ENCODE data around the gene PKMYT1.

PKMYT1 gene

DNA sequence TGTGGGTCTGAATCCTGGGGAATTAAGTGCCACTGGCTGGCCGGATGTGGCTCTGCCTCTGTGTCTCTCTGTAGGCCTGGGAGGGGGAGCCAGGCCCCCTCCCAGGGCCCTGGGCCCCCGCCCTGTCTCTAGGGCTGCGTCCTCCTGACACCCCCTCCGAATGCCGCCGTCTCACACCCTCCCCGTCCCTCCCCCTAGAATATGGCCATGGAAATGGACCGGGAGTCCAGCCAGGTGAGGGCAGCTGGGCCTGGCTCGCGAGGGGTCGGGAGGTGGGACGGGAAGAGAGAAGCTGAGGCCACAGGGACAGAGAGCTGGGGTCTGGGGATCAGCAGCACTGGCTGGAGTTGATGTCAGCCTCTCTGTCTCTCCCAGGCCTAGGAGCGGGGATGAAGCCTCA lies 16.1 kb upstream of the PKMYT1 start:
- peak; percentile 18 for DNase-seq (ENCODE audit: low spot score)

DNA sequence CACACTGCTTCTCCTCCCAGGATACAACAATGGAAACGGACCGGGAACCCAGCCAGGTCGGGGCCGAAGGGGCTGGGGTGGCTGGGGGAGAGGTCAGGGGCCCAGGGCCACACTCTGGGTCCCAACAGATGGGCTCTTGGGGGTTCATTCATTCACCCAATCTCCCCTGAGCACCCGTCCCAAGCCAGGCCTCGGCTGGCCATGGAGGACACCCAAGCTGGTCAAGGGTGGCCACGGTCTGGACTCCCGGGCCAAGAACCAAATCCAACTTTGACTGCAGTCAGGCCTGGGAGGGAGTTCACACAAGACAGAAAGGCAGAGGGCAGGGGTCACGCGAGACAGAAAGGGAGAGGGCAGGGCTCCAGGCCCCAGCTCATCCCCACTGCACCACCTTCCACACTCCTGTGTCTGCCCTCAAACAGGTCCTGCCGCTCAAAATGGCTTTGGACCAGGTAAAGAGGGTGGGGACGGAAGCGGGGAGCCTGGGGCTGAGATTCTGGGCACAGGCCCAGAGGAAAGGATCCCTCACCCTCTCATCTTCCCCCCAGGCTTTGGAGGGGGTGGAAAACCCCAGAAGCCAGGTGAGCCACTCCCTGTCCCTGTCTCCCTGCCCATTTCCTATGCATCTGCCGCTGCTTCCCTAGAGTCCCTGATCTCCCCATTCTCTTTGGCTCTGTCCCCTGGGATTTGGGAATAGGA lies 12.3 kb upstream of the PKMYT1 start:
- DNase-seq (ENCODE audit: low spot score) = no peak

DNA sequence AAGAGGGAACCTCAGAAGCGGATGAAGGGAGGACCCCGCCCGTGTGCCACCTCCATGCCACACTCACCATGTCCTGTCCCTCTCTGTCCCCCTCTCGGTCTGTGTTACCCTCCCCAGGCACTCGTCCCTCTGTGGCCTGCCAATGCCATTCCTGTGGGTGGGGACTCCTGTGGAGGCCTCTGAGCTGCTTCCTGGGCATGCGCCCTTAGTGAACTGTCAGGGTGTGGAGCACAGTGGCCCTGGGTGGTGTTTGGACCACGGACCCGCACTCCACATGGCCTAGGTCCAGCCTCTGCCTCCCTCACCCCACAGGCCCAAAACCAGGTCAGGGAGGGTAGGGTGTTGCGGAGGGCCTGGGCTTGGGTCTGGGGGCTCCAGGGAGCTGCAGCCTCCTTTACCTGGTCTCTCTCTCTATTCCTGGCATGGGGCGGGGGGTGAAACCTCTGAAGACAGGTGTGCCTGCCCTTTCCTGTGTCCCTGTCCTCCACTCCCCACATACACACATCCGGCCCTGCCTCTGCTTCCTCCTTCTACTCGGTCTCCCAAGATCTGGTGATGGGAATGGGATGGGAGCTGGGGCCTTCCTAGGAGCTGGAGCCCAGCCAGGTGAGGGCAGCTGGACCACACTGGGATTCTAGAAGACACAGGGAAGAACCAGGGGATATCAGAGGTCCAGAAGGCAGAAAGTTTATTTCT lies 11.5 kb upstream of the PKMYT1 start:
- DNase-seq (ENCODE audit: low spot score) = no peak

DNA sequence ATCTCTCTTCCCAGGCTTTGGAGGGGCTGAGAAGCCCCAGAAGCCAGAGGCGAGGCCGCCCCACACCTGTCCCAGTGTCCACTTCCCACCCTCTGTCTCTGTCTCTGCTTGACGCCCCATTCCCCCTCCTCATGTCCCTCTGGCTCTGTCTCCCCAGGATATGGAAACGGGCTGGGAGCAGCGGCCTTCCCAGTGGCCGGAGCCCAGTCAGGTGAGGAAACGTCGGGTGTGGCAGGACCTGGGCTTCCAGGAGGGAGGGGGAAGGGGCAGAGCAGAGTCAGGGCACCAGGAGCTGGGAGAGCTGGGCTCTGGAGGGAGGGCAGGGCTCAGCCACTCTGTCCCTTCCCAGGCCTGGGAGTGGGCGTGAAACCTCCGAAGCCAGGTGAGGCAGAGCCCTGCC lies 10.6 kb upstream of the PKMYT1 start:
- DNase-seq (ENCODE audit: low spot score) = peak; percentile 53

DNA sequence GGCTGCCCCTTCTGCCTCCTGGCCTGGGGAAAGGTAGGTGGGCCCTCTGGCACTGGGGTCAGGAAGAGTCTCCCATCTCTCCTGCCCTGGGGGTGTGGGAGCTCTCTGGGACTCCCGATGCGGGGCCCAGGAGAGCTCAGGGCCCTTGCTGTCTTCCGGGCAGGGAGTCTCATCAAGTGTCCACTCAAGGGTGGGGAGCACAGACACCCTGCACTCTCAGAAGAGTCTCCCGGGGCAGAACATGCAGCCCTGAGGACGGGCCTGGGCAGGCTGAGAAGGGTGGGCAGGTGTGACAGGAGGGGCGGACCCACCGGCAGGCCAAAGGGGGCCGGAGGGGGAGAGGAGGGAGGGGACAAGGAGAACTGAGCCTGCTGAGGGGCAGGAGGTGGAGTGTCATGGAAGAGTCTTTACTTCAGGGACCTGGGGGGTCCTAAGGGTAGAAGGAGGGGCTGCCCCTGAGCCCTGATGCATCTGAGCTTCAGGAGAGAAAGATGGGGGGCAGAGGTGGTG lies 8.4 kb upstream of the PKMYT1 start:
- peak; percentile 40 for DNase-seq (ENCODE audit: low spot score)

DNA sequence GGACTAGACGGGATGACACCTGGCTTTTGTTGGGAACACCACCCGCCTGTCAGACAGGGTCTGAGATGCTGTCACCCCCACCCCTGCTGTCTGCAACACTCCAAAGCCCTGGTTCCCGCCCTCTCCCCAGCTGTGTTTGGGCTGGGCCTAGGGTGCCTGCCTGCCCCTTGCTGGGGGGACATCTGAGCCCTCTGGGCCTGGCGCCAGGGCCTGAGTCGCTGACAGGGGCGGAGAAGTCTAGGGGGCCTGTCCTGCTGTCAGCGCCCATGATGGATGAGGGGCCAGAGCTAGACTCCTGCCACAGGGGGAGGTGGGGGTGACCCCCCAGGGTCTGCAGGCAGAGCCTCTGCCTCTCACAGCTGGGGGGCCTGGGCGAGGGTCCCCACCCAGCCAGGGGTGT lies 7.6 kb upstream of the PKMYT1 start:
- DNase-seq (ENCODE audit: low spot score) = peak; percentile 35

DNA sequence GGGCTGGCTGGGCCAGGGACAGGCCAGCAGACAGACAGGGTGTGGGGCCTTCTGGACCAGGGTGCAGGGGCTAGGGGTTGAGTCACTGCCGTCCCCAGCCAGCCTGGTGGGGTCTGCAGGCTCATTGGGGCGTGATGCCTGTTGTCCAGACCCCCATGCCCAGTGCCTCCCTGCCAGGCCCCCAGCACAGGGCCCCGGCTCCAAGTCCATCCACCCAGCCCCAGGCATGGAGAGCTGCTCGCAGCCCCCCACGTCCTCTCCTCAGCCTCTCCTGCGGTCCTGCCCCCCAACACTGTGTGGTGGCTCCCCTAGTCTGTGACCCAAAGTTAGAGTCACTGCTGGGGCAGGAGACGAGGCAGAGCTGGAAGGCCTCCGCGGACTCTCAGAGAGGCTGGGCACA lies 7.0 kb upstream of the PKMYT1 start:
- DNase-seq (ENCODE audit: low spot score) = peak; percentile 5

DNA sequence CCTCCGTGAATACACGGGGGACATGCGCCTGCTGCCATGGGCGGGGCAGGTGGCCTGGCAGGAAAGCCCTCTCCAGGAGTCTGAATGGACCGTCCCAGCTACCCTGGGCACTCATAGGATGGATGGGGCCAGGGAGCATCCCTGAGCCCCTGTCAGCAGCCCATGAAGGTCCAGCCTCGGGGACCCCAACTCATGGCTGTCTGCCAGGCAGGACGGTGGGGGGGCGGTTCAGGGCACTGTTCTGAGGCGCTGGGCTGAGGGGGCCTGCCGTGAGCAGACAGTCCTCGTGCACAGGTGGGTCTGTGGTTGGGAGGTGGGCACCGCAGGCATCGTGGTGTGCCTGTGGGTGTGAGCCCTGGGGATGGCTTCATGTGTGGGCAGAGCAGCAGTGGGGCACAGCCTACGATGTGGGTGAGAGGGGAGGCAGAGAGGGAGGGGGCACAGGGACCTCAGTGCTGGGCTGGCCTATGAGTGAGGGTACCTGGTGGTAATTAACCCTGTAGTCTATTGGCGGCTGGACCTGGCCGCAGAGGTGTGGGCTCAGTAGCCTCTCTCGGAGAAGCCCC lies 6.5 kb upstream of the PKMYT1 start:
- DNase-seq (ENCODE audit: low spot score) = peak; percentile 5

DNA sequence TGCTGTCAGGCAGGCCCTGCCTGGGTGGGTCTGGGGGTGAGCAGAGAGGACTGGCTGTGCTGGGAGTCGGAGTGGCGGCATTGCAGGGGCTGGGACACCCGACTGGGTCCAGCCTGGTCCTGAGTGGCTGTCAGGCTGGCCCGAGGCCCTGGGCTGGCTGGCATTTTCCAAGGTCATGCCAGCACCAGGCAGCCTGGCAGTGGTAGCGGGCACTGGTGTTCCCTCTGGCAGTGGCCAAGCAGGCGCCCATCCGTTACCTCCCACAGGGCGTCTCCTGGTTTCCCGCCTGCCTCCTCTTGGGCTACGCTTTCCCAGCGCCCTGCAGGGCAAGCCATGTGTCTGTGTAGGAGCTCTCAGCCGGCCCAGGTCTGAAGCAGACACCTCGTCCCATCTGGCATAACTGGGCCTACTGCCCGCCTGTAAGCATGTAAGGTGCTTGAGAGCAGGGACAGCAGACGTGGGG lies 5.7 kb upstream of the PKMYT1 start:
- no peak for DNase-seq (ENCODE audit: low spot score)

DNA sequence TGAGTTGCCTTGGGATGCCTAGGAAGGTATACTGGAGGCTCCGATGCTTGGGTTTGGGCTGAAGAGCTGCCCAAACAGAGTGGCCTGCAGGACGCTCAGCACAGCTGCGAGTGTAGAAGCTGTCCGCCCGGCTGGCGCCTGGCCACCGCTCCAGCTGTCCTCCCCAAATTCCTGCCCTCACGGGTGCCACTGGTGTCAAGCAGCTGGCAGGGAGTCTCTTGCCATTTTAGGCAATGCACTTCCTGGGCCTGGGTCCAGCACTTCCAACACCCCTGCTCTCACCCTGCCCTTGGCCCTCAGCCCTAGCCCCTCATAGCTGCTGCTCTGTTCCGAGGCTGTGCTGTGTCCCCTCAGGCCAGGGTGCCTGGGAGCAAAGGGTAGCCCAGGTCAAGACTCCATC lies 5.2 kb upstream of the PKMYT1 start:
- no peak for DNase-seq (ENCODE audit: low spot score)

DNA sequence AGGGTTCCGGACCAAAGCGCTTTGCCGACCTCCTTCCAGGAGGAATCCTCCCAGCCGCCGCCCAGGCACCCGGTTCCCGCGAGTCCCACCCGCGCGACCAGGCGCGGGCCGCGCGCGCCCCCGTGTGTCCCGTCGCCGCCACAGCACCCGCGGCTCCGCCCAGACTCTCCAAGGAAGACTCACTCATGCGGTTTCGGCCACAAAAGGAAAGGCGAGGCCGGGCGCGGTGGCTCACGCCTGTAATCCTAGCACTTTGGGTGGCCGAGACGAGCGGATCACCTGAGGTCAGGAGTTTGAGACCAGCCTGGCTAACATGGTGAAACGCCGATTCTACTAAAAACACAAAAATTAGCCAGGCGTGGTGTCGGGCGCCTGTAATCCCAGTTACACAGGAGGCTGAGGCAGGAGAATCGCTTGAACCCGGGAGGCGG lies 3.5 kb upstream of the PKMYT1 start:
- peak; percentile 96 for DNase-seq (ENCODE audit: low spot score)

DNA sequence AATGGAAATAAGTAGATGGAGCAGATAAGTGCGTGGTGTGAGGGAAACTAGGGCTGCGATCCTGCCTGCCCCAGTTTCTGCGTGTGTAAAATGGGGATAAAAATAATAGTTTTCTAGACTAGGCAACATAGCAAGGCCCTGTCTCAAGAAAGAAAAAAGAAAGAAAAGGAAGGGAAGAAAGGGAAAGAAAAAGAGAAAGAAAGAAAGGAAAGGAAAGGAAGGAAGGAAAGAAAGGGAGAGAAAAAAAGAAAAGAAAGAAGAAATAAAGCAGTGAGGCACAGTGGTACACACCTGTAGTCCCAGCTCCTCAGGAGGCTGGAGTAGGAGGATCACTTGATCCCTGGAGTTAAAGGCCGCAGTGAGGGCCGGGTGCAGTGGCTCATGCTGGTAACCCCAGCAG lies 2.2 kb upstream of the PKMYT1 start:
- no peak for DNase-seq (ENCODE audit: low spot score)

DNA sequence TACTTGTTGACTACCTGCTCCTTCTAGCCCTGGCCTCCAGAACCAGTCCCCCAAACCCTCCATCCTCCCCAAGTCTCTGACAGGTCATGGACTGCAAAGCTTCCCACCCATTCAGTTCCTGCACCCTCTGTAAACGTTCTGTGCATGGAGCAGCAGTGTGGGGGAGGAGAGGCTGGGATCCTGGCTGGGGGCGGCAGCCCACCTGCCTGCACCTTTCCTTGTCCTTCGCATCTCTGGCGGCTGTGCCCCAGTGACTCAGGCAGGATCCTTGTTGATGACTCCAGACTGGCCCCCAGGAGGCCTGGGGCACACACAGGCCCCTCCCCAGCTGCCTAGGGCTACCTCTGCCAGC lies 1.6 kb upstream of the PKMYT1 start:
- DNase-seq (ENCODE audit: low spot score) = no peak

DNA sequence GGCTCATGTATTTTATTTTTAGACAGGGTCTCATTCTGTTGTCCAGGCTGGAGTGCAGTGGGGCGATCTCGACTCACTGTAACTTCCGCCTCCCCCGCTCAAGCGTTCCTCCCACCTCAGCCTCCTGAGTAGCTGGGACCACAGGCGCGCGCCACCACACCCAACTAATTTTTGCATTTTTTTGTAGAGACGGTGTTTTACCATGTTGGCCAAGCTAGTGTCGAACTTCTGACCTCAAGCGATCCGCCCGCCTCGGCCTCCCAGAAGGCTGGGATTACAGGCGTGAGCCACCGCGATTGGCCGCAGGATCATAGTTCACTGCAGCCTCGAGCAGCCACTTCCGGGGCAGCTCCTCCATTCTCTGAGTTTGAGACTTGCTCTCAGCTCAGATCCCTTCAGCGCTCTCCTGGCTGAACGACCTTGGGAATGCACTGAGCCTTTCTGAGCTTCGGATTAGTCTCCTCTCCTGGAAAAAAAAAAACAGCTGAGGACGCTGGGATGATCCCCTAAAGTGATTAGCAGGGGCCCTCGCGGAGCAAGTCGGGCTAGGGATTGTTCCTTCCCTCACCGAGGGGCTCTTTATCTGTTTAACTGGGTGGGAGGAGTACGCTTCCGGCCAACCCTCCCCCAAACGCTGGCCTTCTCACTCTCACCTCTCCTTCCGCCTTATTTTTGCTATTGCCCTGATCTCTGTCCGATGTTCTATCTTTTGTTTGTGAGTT lies 1.1 kb upstream of the PKMYT1 start:
- DNase-seq (ENCODE audit: low spot score) = peak; percentile 59

DNA sequence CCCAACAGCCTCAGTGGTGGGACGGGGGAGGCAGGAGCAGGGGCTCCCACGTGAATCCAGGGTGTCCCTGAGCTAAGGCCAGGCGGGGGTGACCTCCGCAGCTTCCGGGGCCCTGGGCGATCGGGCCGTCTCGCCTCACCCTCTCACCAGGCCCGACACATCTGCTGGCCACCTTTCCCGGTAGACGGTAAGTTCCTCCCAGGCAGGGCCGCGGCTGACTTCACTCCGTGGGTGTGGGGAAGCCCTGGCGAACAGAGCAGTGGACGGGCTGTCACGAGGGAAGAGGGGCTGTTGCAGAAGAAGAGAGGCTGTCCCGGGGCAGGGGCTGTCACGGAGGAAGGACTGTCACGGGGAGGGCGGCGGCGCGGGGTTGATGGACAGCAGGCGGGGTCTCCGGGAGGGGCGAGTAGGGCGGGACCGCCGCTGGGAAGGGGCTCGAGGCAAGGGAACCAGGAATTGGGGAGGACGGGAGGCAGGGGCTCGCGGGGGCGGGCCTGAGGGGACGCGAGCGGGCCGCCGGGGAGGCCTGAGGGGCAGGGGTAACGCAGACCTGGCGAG lies 498 bp downstream of the PKMYT1 start:
- DNase-seq (ENCODE audit: low spot score) = peak; percentile 76

DNA sequence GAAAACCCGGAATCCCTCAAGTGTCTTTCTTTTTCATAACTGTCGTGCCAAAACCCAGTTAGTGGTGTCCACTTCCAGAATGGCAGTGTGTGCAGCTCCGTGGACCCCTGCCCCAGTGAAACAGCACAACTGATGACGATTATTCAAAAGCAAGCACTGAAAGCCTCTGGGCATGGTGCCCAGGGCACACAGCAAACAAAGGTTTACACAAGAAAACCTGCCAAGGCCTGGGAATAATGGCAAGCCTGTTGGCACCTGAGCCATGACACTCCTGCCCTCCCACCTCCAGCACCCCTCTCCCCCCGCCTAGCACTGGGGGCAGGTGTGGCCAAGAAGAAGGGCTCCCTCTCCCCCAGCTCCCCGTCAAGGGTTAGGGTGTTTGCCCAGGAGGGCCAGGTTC lies 2.8 kb downstream of the PKMYT1 start:
- DNase-seq (ENCODE audit: low spot score) = no peak

DNA sequence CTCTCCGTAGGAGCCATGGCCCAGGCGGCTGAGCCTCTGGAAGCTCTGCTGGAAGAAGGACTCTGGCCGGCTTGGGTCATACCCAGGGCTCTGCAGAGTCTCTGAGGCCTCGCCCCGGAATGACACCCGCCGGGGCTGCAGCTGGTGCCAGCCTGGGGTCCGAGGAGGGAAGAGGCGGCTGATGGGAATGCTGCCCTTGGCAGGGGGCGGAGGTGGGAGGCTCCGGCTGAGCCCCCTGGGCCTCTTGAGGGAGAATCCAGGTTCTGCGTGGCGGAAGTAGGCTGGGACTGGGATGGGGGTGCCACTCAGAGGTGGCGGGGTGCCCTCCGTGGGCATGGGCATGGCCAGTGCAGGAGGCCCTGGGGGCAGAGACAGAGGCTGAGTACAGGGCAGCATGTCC lies 3.6 kb downstream of the PKMYT1 start:
- no peak for DNase-seq (ENCODE audit: low spot score)

DNA sequence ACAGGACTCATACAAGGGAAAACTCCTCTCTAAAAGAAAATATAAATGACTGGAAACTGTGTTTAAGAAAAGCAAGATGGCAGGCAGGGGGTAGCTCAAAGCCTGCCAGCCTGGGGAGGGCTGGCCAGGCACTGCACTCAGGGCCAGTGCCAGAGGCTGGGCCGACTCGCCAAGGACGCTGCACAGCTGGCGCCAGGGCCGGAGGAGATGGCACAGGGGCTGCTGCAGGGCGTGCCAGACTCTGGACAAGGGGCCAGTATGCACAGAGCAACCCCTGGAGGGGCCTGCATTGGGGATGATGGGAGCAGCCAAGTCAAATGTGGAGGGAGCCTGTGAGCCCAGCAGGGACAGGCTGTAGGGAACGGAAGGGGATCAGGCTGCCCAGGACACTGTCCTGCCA lies 4.0 kb downstream of the PKMYT1 start:
- no peak for DNase-seq (ENCODE audit: low spot score)

DNA sequence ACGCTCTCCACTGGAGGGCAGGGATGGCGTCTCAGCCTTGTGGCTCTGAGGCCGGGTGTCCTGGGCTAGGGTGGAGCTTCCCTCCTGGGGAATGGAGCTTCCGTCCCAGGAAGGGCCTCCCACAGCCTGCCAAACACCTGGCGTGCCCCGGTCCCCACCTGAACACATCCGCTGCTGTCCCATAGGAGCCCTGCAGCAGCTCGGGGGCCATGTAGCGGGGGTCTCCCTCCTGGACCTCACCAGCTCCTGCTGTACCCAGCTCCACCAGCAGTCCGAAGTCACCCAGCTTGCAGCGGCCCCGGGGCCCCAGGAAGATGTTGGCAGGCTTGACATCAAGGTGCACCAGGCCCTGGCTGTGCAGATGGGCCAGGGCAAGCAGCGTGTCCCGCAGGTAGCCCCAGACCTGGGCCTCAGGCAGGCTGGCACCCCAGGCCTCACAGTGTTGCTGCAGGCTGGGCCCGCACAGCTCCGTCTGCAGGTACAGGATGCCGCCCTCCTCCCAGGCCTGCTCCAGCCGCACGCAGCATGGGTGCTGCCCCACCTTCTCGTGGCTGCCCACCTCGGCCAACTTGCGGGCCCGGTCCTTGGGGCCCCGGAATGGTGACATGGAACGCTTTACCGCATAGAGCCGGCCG lies 5.0 kb downstream of the PKMYT1 start:
- no peak for DNase-seq (ENCODE audit: low spot score)

DNA sequence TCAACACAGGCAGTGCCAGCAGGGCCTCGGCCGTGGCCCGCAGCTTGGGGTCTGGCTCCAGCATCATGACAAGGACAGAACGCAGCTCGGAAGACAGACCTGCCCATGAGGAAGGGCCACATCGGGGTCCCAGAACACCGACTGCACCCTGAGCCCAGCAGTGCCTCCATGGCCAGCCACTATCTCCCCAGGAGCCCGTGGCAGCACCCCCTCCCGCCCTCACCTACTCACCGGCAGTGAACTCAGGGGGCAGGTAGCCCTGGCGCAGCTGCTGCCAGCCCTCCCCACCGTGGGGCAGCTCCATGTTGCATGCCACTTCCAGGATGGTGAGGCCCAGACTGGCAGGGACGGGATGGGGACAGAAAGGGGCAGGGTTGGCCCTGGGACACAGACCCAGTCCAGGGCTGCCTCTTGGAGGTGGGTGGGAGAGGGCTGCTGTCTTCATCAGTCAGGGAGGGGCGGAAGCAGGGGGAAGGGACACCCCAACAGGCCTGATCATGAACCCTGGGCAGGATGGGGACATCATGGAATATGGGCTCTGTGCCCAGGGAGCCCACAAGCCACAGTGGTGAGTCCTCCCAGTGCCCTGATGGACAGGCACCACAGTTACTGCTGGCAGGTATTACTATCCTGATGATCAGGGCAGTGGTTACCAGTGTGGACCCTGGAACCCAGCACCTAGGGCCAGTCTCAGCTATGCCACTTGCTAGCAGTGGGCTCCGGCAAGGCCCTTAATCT lies 5.8 kb downstream of the PKMYT1 start:
- no peak for DNase-seq (ENCODE audit: low spot score)
